ENCODE results near the gene SLC22A16.

GRCh38 chr6:110491299-110491643, 14.9 kb upstream of the SLC22A16 start:
- no peak for TF ChIP-seq CTCF (IDR thresholded peaks at IDR 0.05)
- TF ChIP-seq POLR2A (IDR thresholded peaks at IDR 0.05): no peak
